Stimulated activated CD4-positive, alpha-beta T cell treated with anti-CD3 and anti-CD28 coated beads, Interleukin-2, amount 100 ng/mL, for 48 hours (primary cell): ENCODE results near the gene CACNG5.

Source experiments
- DNase-seq, 2 donors: peaks; one replicate each; pipeline ENCODE4 v3.0.0-alpha.2; 2020

CACNG5 gene

DNA sequence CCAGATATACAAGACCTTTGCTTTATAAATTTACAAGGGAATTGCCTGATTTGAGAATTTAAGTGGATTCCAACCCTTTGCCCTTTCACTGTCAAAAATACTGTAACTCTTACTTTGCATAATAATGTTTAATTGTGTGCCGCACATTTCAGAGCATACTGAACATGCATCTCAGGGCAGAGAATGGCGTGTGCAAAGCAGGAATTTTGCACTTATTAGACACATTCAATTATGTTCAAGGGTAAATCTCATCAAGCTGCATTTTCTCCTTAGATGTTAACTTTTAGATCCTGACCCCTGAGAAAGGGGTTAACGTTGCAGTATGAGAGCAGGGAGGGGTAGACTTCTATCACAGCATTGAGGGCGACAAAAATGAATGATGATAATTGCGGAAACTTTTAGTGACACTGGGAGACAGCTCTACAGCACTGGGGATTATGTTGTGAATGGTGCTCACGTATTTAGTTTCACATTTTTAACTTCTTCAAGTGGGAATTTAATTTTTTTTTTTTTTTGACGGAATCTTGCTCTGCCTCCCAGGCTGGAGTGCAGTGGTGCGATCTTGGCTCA, 75.0 kb downstream of the CACNG5 start:
- no peak for DNase-seq

DNA sequence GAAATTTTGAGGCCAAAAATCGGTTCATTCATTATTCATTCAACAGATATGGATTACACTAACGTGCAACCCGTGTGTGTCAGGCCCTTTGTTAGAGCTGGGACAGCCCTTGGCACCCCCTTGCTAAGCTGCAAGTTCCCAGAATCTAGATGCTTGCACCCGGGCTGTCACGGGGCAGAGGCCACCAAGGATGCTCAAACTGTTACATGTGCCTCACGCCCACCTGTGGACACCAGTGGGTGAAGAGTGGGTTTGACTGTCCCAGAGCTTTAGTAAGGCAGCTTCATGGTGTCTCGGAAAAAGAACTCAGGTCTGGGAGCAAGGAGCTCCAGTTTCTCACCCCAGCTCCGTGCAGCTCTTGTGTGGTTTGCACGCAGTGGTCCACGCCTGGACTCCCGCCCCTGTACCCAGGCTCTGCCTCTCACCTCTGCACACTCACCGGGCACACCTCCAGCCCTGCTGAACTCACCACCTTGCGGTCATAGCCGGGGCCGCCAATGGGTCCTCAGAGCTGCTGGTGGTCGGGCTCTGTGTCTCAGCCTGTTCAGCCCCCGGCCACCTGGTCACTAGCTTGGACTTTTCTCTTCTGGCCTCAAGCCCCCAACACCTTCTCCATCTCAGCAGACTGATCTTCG, 75.9 kb downstream of the CACNG5 start:
- DNase-seq, result no peak

DNA sequence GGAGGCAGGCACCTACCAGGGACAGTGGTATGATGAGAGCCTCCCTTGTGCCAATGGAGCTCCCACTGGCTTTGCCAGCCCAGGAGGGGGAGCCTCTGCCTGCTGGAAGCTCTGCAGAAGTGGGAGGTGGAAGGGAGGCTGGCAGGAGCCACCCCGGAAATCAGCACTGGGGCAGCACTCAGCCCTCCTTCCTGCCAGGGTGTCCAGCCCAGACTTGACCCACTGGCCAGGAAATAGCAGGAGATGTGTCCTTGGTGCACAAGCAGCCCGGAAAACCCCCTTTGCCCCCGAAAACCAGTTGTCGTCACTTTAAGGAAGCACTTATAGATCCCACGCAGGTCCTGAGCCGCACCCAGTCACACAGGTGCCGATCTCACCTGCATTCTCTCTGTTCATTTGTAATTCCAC, 80.3 kb downstream of the CACNG5 start:
- DNase-seq, result no peak

DNA sequence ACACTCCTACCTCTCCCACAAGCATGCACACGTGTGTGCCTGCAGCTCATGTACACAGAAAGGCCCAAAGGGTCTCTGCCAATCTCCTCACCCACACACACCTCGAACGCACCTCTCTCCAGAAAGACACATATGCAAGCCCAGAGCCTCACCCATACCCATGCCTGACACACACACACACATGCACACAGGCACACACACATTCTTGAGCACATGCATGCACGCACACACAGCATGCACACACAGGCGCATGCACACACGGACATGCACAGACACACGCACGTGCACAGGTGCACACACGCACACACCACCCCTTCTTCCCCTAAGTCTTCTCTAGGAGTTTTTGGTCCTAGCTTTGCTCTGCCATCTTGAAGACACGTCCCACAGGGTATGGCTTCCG, 80.9 kb downstream of the CACNG5 start:
- no peak for DNase-seq

DNA sequence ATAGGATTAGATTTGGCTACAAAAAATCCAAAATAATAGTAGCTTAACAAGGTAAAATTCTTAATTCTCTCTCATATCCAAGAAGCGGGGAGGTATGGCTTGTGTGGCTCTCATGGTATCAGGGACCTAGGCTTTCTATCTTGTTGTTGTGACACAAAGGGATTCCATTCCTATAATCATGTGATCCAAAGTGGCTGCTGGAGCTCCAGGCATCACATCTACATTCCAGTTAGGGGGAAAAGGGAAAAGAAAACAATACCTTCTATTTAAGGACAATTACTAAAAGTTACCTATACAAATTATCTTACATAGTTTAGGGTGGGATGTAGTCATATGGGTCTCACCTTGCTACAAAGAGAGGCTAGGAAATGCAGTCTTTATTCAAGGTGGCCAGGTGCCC, 82.0 kb downstream of the CACNG5 start:
- no peak for DNase-seq

DNA sequence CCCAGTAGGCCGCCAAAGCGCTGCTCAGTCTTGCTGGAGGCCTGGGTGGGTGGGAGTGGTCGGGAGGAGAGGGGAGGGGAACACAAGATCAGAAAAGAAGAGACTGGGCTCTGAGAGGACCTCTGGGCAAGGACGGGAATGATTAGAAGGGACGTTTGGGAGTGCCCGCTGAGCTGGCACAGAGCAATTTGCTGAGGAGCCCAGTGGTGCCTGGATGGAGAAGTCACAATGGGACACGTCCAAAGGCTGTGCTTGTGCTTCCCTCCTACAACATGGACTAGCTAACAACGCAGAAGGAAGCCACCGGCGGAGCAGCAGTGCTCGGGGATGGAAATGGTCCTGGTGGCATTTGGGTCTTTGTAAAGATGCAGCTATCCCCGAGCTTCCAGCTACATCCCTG, 84.0 kb downstream of the CACNG5 start:
- no peak for DNase-seq

DNA sequence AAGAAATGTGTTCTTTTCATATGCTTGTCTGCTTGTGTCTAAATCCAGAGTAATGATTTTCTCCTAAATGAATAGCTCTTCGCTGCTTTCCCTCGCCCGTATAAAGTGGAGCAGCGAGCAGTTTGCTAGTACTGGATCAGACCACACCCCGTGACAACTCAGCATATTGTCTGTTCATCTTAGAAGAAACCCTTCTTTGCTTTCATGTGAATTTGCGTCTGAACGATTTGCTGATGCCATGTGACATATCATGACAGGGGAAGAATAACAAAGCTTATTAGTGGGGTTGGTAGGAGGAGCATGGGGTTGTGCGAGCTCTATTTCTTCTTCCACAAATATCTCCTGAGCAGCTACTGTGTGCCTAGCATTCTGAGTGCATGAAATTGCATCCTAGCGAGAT, 85.5 kb downstream of the CACNG5 start:
- no peak for DNase-seq

DNA sequence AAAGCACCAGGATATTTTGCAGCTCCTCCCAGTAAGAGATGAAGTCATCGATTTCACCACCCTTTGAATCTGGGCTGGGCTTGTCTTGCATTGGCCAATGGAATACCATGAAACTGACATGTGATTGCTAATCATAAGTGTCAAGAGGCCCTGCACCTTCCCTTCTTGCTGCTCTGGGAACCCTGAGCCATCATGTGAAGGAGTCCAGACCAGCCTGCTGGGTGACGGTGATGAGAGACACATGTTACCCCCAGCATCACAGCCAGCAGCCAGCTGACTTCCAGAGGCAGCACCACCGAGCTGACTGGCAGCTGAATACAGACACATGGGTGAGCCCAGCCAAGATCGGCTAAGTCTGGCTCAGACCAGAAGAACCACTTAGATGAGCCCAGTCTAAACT, 86.0 kb downstream of the CACNG5 start:
- no peak for DNase-seq

DNA sequence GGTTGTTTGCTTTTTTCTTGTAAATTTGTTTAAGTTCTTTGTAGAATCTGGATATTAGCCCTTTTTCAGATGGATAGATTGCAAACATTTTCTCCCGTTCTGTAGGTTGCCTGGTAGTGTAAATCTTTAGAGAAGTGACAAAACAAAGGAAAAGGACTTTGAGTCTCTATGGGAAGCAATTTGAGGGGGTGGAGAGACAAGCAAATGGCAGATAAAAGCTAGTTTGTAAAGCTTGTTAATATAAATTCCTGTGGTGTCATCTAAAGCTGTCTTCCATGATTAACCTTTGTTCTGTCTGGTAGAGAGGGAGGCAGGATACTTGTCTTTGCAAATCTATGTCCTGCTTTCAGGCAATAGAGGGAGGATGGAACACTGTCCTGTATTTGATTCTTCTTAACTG, 89.0 kb downstream of the CACNG5 start:
- no peak for DNase-seq

DNA sequence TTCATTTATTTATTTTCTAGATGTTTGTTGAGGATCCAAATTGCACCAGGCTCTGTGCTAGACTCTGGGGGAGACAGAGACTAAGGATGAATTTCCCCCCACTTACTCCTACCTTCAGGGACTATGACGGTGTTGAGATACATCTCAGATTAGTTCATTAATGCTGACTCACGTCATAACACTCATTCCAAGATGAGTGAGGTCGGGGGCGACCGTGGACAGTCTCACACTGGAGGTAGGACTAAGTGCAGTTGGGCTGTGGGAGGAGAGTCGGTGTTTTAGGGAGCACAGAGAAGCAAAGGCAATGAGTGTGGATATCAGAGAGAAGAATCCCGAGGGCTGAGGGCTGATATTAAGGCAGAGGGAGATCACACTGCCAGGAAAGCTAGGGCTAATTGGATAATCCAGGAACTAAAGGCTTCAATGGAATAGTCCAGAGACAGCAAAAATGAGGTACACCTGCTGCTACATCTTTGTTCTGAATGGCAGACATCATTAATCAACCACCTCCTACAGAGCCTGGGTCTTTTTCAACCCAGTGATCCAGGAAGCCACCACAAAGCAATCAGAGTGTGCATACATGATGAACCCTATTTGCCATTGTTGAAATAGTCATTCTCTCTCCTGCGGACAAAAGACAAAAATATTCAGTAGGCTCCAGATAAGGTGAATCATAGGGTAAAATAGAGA, 91.0 kb downstream of the CACNG5 start:
- no peak for DNase-seq

DNA sequence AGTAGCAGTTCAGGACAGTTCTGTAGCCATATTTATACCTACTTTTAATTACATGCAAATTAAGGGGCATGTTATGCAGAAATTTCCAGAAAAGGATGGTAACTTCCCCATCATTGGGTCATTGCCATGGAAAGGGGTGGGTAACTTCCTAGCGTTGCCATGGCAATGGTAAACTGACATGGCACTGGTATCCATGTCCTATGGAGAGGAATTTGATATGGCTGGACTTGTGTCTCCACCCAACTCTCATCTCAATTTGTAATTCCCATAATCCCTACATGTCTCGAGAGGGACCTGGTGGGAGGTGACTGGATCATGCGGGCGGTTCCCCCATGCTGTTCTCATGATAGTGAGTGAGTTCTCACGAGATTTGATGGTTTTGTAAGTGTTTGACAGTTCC, 94.0 kb downstream of the CACNG5 start:
- DNase-seq, result no peak

DNA sequence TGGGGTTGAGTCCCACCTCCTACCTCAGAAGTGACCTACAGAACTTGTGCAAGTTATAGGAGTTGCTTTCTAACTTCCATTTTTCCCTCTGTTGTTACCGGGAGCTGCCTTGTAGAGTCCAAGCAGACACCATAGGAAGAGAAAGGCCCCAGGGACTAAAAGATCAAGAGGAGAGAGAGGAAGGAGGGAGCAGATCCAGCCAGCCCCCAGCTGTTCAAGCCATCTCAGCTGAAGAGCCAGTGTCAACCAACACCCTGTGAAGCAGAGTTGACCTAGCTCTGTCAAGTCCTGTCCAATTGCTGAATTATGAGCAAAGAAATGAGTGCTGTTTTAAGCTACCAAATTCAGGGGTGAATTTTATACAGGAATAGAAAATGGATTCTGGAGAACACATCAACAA, 94.7 kb downstream of the CACNG5 start:
- DNase-seq, result no peak

DNA sequence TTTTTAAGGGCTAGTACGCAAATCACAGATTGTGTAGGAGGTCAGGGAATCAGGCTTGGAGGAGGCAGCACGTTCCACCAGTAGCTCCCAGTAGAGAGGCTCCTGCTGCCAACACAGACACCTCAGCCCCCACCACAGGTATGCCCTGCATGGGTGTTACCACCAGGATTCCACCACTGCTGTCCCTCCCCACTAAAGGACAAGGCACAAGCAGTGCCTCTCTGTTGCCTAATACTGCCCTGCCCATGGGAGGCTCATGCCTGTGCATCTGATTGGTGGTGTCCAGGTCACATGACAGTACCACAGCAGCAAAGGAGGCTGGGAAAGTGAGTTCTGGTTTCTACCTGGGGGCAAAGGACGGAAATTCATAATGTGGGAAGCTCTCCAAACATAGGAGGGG, 96.0 kb downstream of the CACNG5 start:
- no peak for DNase-seq

DNA sequence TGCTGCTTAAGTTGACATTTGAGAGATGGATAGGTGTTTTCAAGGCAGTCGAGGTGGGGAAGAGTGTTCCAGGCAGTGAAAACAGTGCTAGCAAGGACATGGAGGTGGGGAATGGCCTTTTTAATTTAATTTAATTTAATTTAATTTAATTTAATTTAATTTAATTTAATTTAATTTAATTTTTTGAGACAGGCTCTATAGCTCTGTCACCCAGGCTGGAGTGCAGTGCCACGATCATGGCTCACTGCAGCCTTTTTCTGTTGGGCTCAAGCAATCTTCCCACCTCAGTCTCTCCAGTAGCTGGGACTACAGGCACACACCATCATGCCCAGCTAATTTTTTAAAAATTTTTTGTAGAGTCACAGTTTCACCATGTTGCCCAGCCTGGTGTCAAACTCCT, 97.4 kb downstream of the CACNG5 start:
- DNase-seq, result no peak

DNA sequence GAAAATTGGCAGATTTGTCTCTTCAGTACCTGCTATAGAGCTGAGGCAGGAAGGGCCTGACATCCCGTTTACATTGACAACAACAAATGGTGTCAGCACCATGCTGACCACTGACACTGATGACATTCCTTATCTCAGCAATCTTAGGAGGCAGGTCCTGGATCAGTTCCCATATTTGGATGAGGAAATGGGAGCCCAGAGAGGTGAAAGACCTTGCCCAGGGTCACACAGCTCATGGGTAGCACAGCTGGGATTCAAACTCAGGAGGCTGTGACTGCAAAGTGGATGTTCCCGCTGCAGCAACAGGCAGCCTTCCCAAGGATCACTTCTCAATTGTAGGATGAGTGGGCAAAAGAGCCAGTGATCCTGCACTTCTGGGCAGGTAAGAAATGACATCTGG, 99.1 kb downstream of the CACNG5 start:
- no peak for DNase-seq
